A549 (cell line): ENCODE data around the gene PCGF3. TPM values are rescaled to one million over a fixed set of nuclear protein-coding genes. Genes with fewer than 3 reads are reported as not detected.

Source experiments
- ATAC-seq, 2 experiments: fragments of 200-7000 bp in 1 of 2; fragments of >200 bp in 1 of 2; cut with Nextera tagmentation in 1 of 2; cut with Tn5 transposase in 1 of 2; 3 replicates each; pipeline versions ENCODE4 v1.8.0 to v1.9.1; 2018 to 2020; ENCODE audit warnings: mild to moderate bottlenecking in 1 of 2, moderate library complexity in 1 of 2
- CTCF ChIA-PET: fragments of 300-600 bp; sonication (Branson Sonifier 250); formaldehyde crosslinking; extraction: SDS; loops from one replicate; lab custom pipeline; 2021; ENCODE audit warnings: antibody characterized with exemption, inconsistent platforms; lab: Yijun Ruan, JAX
- POLR2A ChIA-PET: fragments of 350-600 bp; formaldehyde crosslinking; extraction: SDS; loops from one replicate; lab custom pipeline; 2021; ENCODE audit warnings: antibody characterized with exemption, inconsistent platforms; lab: Yijun Ruan, JAX
- DNase-seq, 2 experiments: peaks; one replicate each; pipeline versions ENCODE4 v3.0.0 to v3.0.0-alpha.2; 2011 to 2016; ENCODE audit warnings: low read depth in 1 of 2, low spot score in 1 of 2
- FAIRE-seq: peaks from 2 replicates; lab custom pipeline; 2011; peaks lifted over from hg19 to GRCh38; lab: Jason Lieb, UNC
- H3K27ac ChIP-seq, 2 experiments: fragments of >200 bp; sonication (Bioruptor Twin); formaldehyde crosslinking; 3 replicates each; pipeline ENCODE4 v1.5.1; 2016 to 2017
- H3K4me1 ChIP-seq: fragments of >200 bp; sonication (Bioruptor Twin); formaldehyde crosslinking; 3 replicates; pipeline ENCODE4 v1.6.1; 2016
- H3K4me2 ChIP-seq: fragments of >200 bp; sonication (Bioruptor Twin); formaldehyde crosslinking; 3 replicates; pipeline ENCODE4 v1.6.1; 2016
- H3K4me3 ChIP-seq: fragments of >200 bp; sonication (Bioruptor Twin); formaldehyde crosslinking; 3 replicates; pipeline ENCODE4 v1.5.1; 2016
- H3K9me3 ChIP-seq: fragments of >200 bp; sonication (Bioruptor Twin); formaldehyde crosslinking; 3 replicates; pipeline ENCODE4 v1.6.1; 2016
- CBX8 ChIP-seq: fragments of 200-600 bp; sonication (generic); IDR thresholded peaks from 2 replicates; pipeline ENCODE4 v1.6.1; 2016
- CEBPB ChIP-seq, 2 experiments: fragments of >200 bp in 1 of 2; sonication (Bioruptor Twin) in 1 of 2; formaldehyde crosslinking in 1 of 2; IDR thresholded peaks; 2 replicates each; pipeline ENCODE4 v1.6.1; 2012 to 2016
- FOSL2 ChIP-seq, 2 experiments: fragments of 450-650 bp in 1 of 2; fragments of >200 bp in 1 of 2; sonication (Bioruptor Twin) in 1 of 2; formaldehyde crosslinking; IDR thresholded peaks; 2 replicates each; pipeline versions ENCODE4 v1.5.0 to v1.6.1; 2016 to 2020; ENCODE audit warnings: mild to moderate bottlenecking in 1 of 2, moderate library complexity in 1 of 2
- HEYL ChIP-seq: fragments of 250-450 bp; sonication (Bioruptor Pico); IDR thresholded peaks from 2 replicates; pipeline ENCODE4 v1.8.0; 2021; ENCODE audit warnings: mild to moderate bottlenecking, moderate library complexity
- HOXA7 ChIP-seq: fragments of 250-450 bp; sonication (Bioruptor Pico); IDR thresholded peaks from 2 replicates; pipeline ENCODE4 v1.5.0; 2020; ENCODE audit warnings: mild to moderate bottlenecking, moderate library complexity
- HOXB13 ChIP-seq: fragments of 250-450 bp; sonication (Bioruptor Pico); IDR thresholded peaks from 2 replicates; pipeline ENCODE4 v1.5.0; 2020; ENCODE audit warnings: low read depth, mild to moderate bottlenecking, moderate library complexity
- JUNB ChIP-seq: fragments of >200 bp; sonication (Bioruptor Twin); formaldehyde crosslinking; IDR thresholded peaks from 2 replicates; pipeline ENCODE4 v1.6.1; 2016
- KDM1A ChIP-seq: fragments of 200-600 bp; sonication (generic); IDR thresholded peaks from 2 replicates; pipeline ENCODE4 v1.6.1; 2016; ENCODE audit warnings: low read depth, mild to moderate bottlenecking
- KDM5A ChIP-seq: fragments of 200-600 bp; sonication (generic); IDR thresholded peaks from 2 replicates; pipeline ENCODE4 v1.6.1; 2016; ENCODE audit warnings: antibody characterized with exemption, mild to moderate bottlenecking
- MAZ ChIP-seq: fragments of 150-350 bp; IDR thresholded peaks from 2 replicates; pipeline ENCODE4 v1.6.1; 2014; ENCODE audit warnings: antibody characterized with exemption, low read depth, low read length, borderline replicate concordance
- MYC ChIP-seq: IDR thresholded peaks from 2 replicates; pipeline ENCODE4 v1.6.1; 2012; ENCODE audit warnings: mild to moderate bottlenecking, inconsistent platforms, low read length, improper control_type of control experiment, borderline replicate concordance
- NPAS2 ChIP-seq: fragments of 250-450 bp; sonication (Bioruptor Pico); IDR thresholded peaks from 2 replicates; pipeline ENCODE4 v1.8.0; 2022; ENCODE audit warnings: mild to moderate bottlenecking, moderate library complexity, borderline replicate concordance
- POLR2A ChIP-seq: IDR thresholded peaks from 2 replicates; pipeline ENCODE4 v1.6.1; 2012; ENCODE audit warnings: mild to moderate bottlenecking, low read length
- POLR2AphosphoS2 ChIP-seq: conservative IDR thresholded peaks from 2 replicates; pipeline ENCODE4 v1.6.1; 2012; ENCODE audit warnings: low read length, improper control_type of control experiment, inconsistent platforms
- RARB ChIP-seq: fragments of 250-450 bp; sonication (Bioruptor Pico); IDR thresholded peaks from 2 replicates; pipeline ENCODE4 v1.8.0; 2021; ENCODE audit warnings: mild to moderate bottlenecking, moderate library complexity
- RCOR1 ChIP-seq: fragments of 150-350 bp; IDR thresholded peaks from 2 replicates; pipeline ENCODE4 v1.6.1; 2014; ENCODE audit warnings: antibody characterized with exemption, low read length, low read depth
- SMC3 ChIP-seq: fragments of >200 bp; sonication (Bioruptor Twin); formaldehyde crosslinking; IDR thresholded peaks from 3 replicates; pipeline ENCODE4 v1.6.1; 2018; ENCODE audit warnings: inconsistent platforms
- SREBF2 ChIP-seq: fragments of 450-650 bp; IDR thresholded peaks from 2 replicates; pipeline ENCODE4 v1.6.1; 2014; ENCODE audit warnings: mild to moderate bottlenecking, moderate library complexity
- TP53 ChIP-seq: fragments of 250-450 bp; sonication (Bioruptor Pico); IDR thresholded peaks from 2 replicates; pipeline ENCODE4 v1.5.0; 2021; ENCODE audit warnings: mild to moderate bottlenecking, moderate library complexity
- ZC3H11A ChIP-seq: fragments of 450-650 bp; IDR thresholded peaks from 2 replicates; pipeline ENCODE4 v1.6.1; 2014; ENCODE audit warnings: antibody characterized with exemption, mild to moderate bottlenecking
- ZFP36 ChIP-seq: fragments of 450-650 bp; IDR thresholded peaks from 2 replicates; pipeline ENCODE4 v1.6.1; 2014; ENCODE audit warnings: borderline replicate concordance; ENCODE audit not compliant: partially characterized antibody
- ZSCAN20 ChIP-seq: fragments of 250-450 bp; sonication (Bioruptor Pico); IDR thresholded peaks from 2 replicates; pipeline ENCODE4 v1.8.0; 2022; ENCODE audit warnings: mild to moderate bottlenecking, moderate library complexity
- WGBS: methylation state at CpG from one replicate; pipeline ENCODE4 v1.1.6; 2017; ENCODE audit errors: missing lambda C conversion rate; 5-methylcytosine and 5-hydroxymethylcytosine counted together
- polyA plus RNA-seq, 4 experiments: library from polyadenylated mRNA; depleted of rRNA in 3 of 4; stranded (reverse); fragments of >200 nt; fragmentation: RNase III in 1 of 4; extraction: RNeasy Plus Mini Kit Qiagen cat#74134 plus additional on column Dnase treatment in 1 of 4; gene quantifications; 2 replicates in 3 of 4; 3 replicates in 1 of 4; pipeline ENCODE4 v1.2.3, GENCODE V29; 2011 to 2017
- TF ChIP-seq, protein P1 (sequence below): IDR thresholded peaks from 2 replicates; pipeline ENCODE4 v1.6.1; 2012
- TF ChIP-seq, protein P2 (sequence below): fragments of >200 bp; sonication (Bioruptor Twin); formaldehyde crosslinking; IDR thresholded peaks from 3 replicates; pipeline ENCODE4 v1.6.1; 2016
- TF ChIP-seq, protein P3 (sequence below): fragments of >200 bp; sonication (Bioruptor Twin); formaldehyde crosslinking; IDR thresholded peaks from 2 replicates; pipeline ENCODE4 v1.6.1; 2016
- TF ChIP-seq, protein P4 (sequence below): fragments of 250-450 bp; sonication (Bioruptor Pico); IDR thresholded peaks from 2 replicates; pipeline ENCODE4 v1.5.0; 2021; ENCODE audit warnings: mild to moderate bottlenecking, moderate library complexity, borderline replicate concordance
- TF ChIP-seq, protein P5 (sequence below): IDR thresholded peaks from 2 replicates; pipeline ENCODE4 v1.6.1; 2012

PCGF3 gene
- polyA plus RNA-seq, 2 of the 4 experiments (the other 2 are of a cell fraction): 15.9 to 21.0 TPM

DNA sequence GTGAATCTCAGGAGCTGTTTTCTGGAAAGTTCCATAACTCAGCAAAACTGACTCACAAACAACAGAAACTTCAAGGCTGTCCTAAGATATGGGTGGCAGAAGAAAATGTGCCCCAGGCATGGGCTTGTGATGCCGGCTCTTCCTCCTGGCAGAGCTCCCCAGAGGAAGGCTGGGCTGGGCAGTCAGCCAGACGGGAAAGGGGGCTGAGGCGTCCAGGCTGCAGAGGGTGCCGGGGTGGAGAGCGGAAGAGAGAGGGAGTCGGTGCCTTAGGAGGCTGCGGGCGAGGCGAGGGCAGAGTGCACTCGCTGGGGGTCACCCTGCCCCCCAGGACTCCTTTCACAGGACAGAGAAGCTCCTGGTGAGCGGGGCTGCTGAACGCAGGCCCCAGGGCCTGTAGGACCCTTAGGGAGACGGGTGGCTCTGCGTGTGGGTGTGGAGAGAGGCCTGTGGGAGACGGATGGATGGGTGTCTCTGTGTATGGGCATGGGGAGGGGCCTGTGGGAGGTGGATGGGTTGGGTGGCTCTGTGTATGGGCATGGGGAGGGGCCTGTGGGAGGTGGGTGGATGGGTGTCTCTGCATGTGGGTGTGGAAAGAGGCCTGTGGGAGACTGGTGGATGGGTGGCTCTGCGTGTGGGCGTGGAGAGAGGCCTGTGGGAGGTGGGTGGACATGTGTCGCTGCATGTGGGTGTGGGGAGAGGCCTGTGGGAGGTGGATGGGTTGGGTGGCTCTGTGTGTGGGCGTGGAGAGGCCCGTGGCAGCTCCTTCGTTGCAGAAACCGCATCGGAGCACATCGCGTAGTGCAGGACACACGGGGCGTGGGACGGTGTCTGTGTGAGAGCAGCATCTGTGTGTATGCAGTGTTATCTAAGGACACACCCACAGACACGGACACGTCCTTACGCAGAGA lies 15.9 kb downstream of the PCGF3 start:
- TF ChIP-seq POLR2AphosphoS2 (no peak), RCOR1 (no peak), RARB (no peak), SREBF2 (no peak), MAZ (no peak), HOXB13 (CRISPR knock-in tag) (no peak), KDM1A (no peak), SMC3 (no peak), JUNB (no peak), FOSL2 (IDR thresholded peaks at IDR 0.05) (no peak), FOSL2 (CRISPR knock-in tag; IDR thresholded peaks at IDR 0.05) (no peak), ZSCAN20 (no peak)
- TF ChIP-seq, protein P1, sequence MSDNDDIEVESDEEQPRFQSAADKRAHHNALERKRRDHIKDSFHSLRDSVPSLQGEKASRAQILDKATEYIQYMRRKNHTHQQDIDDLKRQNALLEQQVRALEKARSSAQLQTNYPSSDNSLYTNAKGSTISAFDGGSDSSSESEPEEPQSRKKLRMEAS: no peak
- TF ChIP-seq, protein P2, sequence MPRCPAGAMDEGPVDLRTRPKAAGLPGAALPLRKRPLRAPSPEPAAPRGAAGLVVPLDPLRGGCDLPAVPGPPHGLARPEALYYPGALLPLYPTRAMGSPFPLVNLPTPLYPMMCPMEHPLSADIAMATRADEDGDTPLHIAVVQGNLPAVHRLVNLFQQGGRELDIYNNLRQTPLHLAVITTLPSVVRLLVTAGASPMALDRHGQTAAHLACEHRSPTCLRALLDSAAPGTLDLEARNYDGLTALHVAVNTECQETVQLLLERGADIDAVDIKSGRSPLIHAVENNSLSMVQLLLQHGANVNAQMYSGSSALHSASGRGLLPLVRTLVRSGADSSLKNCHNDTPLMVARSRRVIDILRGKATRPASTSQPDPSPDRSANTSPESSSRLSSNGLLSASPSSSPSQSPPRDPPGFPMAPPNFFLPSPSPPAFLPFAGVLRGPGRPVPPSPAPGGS: no peak
- TF ChIP-seq, protein P3, sequence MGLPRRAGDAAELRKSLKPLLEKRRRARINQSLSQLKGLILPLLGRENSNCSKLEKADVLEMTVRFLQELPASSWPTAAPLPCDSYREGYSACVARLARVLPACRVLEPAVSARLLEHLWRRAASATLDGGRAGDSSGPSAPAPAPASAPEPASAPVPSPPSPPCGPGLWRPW: no peak
- TF ChIP-seq, protein P4, sequence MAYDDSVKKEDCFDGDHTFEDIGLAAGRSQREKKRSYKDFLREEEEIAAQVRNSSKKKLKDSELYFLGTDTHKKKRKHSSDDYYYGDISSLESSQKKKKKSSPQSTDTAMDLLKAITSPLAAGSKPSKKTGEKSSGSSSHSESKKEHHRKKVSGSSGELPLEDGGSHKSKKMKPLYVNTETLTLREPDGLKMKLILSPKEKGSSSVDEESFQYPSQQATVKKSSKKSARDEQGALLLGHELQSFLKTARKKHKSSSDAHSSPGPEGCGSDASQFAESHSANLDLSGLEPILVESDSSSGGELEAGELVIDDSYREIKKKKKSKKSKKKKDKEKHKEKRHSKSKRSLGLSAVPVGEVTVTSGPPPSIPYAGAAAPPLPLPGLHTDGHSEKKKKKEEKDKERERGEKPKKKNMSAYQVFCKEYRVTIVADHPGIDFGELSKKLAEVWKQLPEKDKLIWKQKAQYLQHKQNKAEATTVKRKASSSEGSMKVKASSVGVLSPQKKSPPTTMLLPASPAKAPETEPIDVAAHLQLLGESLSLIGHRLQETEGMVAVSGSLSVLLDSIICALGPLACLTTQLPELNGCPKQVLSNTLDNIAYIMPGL (CRISPR knock-in tag): no peak
- no peak overlapping the region for H3K4me2 ChIP-seq
- no peaks in the 10 kb centered on the region for H3K9me3 ChIP-seq
- 92% methylated on average over 31 of the region's 31 CpGs for WGBS
- FAIRE-seq (no peak), ATAC-seq (no peak), DNase-seq (no peak)
- POLR2A ChIA-PET: no interaction called here
- CTCF ChIA-PET: interaction anchor here (2.1 kb wide), 1 partner anchor 21 kb away, joined by 7 read pairs; no protein-coding TSS in a partner anchor
- H3K4me1 ChIP-seq: no peaks in the 10 kb centered on the region
- no peak overlapping the region for H3K4me3 ChIP-seq
- no peak overlapping the region for H3K27ac ChIP-seq

DNA sequence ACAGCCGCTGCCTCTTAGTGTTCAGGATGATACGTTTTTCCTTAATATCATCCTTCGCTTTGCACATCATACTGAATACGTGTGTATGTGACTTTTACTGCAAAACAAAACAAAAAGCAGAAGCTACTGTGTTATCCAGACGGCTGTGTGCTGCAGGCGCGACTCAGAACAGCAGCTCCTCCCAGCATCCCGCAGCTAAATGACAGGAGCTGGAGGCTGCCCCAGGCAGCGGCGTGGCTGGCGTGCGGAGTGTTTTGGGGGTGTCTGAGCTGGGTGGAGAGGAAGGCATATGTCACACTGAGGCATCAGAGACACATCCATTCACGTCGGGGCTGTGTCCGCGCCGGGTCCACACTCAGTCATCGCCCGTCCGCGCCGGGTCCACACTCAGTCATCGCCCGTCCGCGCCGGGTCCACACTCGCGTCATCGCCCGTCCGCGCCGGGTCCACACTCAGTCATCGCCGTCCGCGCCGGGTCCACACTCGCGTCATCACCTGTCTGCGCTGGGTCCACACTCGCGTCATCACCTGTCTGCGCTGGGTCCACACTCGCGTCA lies 16.6 kb downstream of the PCGF3 start:
- ChIA-PET CTCF (interaction anchor here (3.0 kb wide), 1 partner anchor 20 kb away, joined by 9 read pairs; no protein-coding TSS in a partner anchor), POLR2A (no interaction called here)
- no peak for ATAC-seq
- Histone ChIP-seq H3K27ac (no peak overlapping the region), H3K4me3 (no peak overlapping the region), H3K4me1 (peaks cover 3% of the 10 kb centered on the region; the same call in 2 of the 3 replicates), H3K4me2 (no peak overlapping the region), H3K9me3 (no peaks in the 10 kb centered on the region)
- TF ChIP-seq, protein P3: no peak
- TF ChIP-seq RCOR1: no peak
- no peak for TF ChIP-seq ZSCAN20
- TF ChIP-seq KDM5A: no peak
- TF ChIP-seq CEBPB (IDR thresholded peaks at IDR 0.05): no peak
- no peak for TF ChIP-seq MYC
- TF ChIP-seq HOXA7 (CRISPR knock-in tag): no peak
- no peak for TF ChIP-seq CBX8
- TF ChIP-seq ZFP36: no peak
- TF ChIP-seq TP53 (CRISPR knock-in tag): no peak
- TF ChIP-seq ZC3H11A: no peak
- no peak for TF ChIP-seq NPAS2 (CRISPR knock-in tag)
- TF ChIP-seq, protein P5, sequence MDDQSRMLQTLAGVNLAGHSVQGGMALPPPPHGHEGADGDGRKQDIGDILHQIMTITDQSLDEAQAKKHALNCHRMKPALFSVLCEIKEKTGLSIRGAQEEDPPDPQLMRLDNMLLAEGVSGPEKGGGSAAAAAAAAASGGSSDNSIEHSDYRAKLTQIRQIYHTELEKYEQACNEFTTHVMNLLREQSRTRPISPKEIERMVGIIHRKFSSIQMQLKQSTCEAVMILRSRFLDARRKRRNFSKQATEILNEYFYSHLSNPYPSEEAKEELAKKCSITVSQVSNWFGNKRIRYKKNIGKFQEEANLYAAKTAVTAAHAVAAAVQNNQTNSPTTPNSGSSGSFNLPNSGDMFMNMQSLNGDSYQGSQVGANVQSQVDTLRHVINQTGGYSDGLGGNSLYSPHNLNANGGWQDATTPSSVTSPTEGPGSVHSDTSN: no peak
- no peak for TF ChIP-seq KDM1A
- no peak for TF ChIP-seq POLR2A
- TF ChIP-seq HEYL: no peak
- no peak for TF ChIP-seq RARB
- WGBS: 97% methylated on average over 47 of the region's 47 CpGs
- no peak for DNase-seq
- no peak for FAIRE-seq
